ENCODE data around the gene ECT2. TPM values are rescaled to one million over a fixed set of nuclear protein-coding genes. Genes with fewer than 3 reads are reported as not detected.
"Not testable (repeated sequence)": the region's sequence is repeated elsewhere in the genome, so short reads cannot be mapped to it uniquely, and the experiment has no call there.

ECT2 gene
- total and polyA plus RNA-seq, 2 donors, result 4.0 to 39.0 TPM

DNA sequence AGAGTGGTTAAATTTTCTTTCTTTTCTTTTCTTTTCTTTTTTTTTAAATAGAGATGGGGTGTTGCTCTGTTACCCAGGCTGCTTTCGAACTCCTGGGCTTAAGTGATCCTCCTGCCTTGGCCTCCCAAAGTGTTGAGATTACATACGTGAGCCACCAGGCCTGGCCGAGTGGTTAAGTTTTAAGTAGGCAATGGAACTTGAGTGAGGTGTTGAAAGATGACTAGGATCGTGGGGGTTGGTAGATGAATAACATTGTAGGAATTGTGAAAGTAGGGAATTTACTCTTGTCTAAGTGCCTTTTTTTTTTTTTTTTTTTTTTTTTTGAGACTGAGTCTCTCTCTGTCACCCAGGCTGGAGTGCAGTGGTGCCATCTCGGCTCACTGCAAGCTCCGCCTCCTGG, 9.9 kb downstream of the ECT2 start:
- H3K4me1 ChIP-seq (ENCODE audit: insufficient read depth); DNase-seq (ENCODE audit: extremely low spot score); H3K4me3 ChIP-seq (ENCODE audit: low read depth, low read length); H3K36me3 ChIP-seq (ENCODE audit: insufficient read depth); H3K27ac ChIP-seq (ENCODE audit: low read depth): not testable (repeated sequence)
- 96% methylated on average over 6 of the region's 6 CpGs for WGBS

DNA sequence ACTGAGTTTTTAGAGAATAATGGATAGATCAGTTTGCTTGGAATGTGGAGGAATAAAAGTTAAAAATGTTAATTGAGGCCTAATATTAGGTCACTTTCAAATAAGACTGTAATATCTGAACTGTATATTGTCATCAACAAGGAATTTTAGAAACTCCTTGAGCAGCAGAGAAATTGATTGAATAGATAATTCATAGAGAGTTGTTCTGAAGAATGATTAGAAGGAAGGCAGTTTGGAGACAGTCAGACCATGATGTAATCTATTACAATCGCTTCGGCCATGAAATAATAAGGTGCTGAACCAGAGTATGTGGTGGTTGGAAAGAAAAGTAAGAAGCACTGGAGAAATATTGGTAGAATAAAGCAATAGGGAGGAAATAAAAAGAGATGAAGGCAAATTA, 15.7 kb downstream of the ECT2 start:
- Histone ChIP-seq H3K36me3 (ENCODE audit: insufficient read depth) (peaks cover 3% of the 10 kb centered on the region), H3K4me3 (ENCODE audit: low read depth, low read length) (no peak overlapping the region), H3K4me1 (ENCODE audit: insufficient read depth) (no peaks in the 10 kb centered on the region), H3K27ac (ENCODE audit: low read depth) (no peak overlapping the region)
- WGBS, result 92% methylated on average over 2 of the region's 2 CpGs
- DNase-seq (ENCODE audit: extremely low spot score), result no peak

GRCh38 chr3:172766718-172767405, 16.3 kb downstream of the ECT2 start:
- Histone ChIP-seq H3K4me3 (ENCODE audit: low read depth, low read length) (no peak overlapping the region), H3K36me3 (ENCODE audit: insufficient read depth) (peaks cover 3% of the 10 kb centered on the region), H3K4me1 (ENCODE audit: insufficient read depth) (no peaks in the 10 kb centered on the region), H3K27ac (ENCODE audit: low read depth) (no peak overlapping the region)
- 98% methylated on average over 10 of the region's 10 CpGs for WGBS
- DNase-seq (ENCODE audit: extremely low spot score), result no peak

- Histone ChIP-seq H3K36me3 (ENCODE audit: insufficient read depth) (no peaks in the 10 kb centered on the region), H3K4me1 (ENCODE audit: insufficient read depth) (no peaks in the 10 kb centered on the region), H3K4me3 (ENCODE audit: low read depth, low read length) (no peak overlapping the region), H3K27ac (ENCODE audit: low read depth) (no peak overlapping the region)
- DNase-seq (ENCODE audit: extremely low spot score), result no peak
- 97% methylated on average over 1 of the region's 1 CpG for WGBS
Observed at GRCh38 chr3:172770382-172770781, 19.9 kb downstream of the ECT2 start.

DNA sequence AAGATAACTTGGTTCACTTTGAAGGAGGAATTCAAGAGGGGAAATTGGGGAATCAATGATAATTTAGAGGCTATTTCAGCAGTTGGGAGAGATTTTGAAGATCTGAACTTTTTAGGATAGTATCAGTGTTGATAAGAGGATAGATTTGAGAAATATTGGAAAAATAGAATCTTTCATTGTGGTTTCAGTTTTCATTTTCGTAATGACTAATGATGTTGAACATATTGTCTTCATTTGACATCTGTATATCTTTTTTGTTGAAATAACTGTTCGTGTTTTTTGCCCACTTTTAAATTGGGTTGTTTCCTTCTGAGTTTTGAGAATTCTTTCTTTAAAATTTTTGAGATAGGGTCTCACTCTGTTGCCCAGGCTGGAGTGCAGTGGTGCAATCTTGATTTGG, 21.1 kb downstream of the ECT2 start:
- no peak overlapping the region for H3K27ac ChIP-seq (ENCODE audit: low read depth)
- no peak overlapping the region for H3K4me3 ChIP-seq (ENCODE audit: low read depth, low read length)
- H3K36me3 ChIP-seq (ENCODE audit: insufficient read depth), result no peaks in the 10 kb centered on the region
- WGBS, result 96% methylated on average over 2 of the region's 2 CpGs
- H3K4me1 ChIP-seq (ENCODE audit: insufficient read depth), result no peaks in the 10 kb centered on the region
- DNase-seq (ENCODE audit: extremely low spot score), result no peak

GRCh38 chr3:172776049-172776717, 25.7 kb downstream of the ECT2 start:
- H3K4me1 ChIP-seq (ENCODE audit: insufficient read depth), result no peaks in the 10 kb centered on the region
- no peaks in the 10 kb centered on the region for H3K36me3 ChIP-seq (ENCODE audit: insufficient read depth)
- no peak for DNase-seq (ENCODE audit: extremely low spot score)
- no peak overlapping the region for H3K27ac ChIP-seq (ENCODE audit: low read depth)
- WGBS, result 96% methylated on average over 5 of the region's 5 CpGs
- H3K4me3 ChIP-seq (ENCODE audit: low read depth, low read length), result no peak overlapping the region

GRCh38 chr3:172777901-172778300, 27.4 kb downstream of the ECT2 start:
- no peak overlapping the region for H3K4me3 ChIP-seq (ENCODE audit: low read depth, low read length)
- H3K36me3 ChIP-seq (ENCODE audit: insufficient read depth), result no peaks in the 10 kb centered on the region
- DNase-seq (ENCODE audit: extremely low spot score), result no peak
- no peak overlapping the region for H3K27ac ChIP-seq (ENCODE audit: low read depth)
- no peaks in the 10 kb centered on the region for H3K4me1 ChIP-seq (ENCODE audit: insufficient read depth)
- 43% methylated on average over 3 of the region's 3 CpGs for WGBS

- Histone ChIP-seq H3K4me1 (ENCODE audit: insufficient read depth) (no peaks in the 10 kb centered on the region), H3K36me3 (ENCODE audit: insufficient read depth) (no peaks in the 10 kb centered on the region), H3K27ac (ENCODE audit: low read depth) (no peak overlapping the region), H3K4me3 (ENCODE audit: low read depth, low read length) (no peak overlapping the region)
- 95% methylated on average over 2 of the region's 2 CpGs for WGBS
- no peak for DNase-seq (ENCODE audit: extremely low spot score)
Observed at GRCh38 chr3:172782235-172782634, 31.7 kb downstream of the ECT2 start.

- Histone ChIP-seq H3K27ac (ENCODE audit: low read depth) (no peak overlapping the region), H3K36me3 (ENCODE audit: insufficient read depth) (no peaks in the 10 kb centered on the region), H3K4me1 (ENCODE audit: insufficient read depth) (no peaks in the 10 kb centered on the region), H3K4me3 (ENCODE audit: low read depth, low read length) (no peak overlapping the region)
- no peak for DNase-seq (ENCODE audit: extremely low spot score)
- 85% methylated on average over 1 of the region's 1 CpG for WGBS
Observed at GRCh38 chr3:172786036-172786435, 35.5 kb downstream of the ECT2 start.

DNA sequence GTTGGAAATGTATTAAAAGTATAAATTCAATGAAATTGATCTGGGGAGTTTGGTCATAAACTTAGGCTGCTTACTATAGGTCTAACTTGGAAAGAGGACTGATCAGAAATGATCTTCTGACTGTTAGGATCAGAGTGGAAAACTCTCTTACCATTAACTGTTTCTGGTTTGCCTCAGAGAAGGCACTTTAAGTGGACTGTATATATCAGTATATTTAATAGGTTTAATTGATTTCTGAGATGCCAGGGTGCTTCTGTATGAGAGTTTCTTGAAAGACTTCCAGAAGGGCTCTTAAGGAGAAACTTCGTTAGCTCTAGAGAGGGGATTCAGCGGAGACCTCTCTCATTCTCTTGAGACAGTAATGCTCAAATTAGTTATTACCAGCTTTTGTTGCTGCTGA, 36.5 kb downstream of the ECT2 start:
- no peak for DNase-seq (ENCODE audit: extremely low spot score)
- Histone ChIP-seq H3K4me1 (ENCODE audit: insufficient read depth) (no peaks in the 10 kb centered on the region), H3K4me3 (ENCODE audit: low read depth, low read length) (no peak overlapping the region), H3K36me3 (ENCODE audit: insufficient read depth) (no peaks in the 10 kb centered on the region), H3K27ac (ENCODE audit: low read depth) (no peak overlapping the region)
- WGBS, result over 99% methylated on average over 2 of the region's 2 CpGs

- H3K27ac ChIP-seq (ENCODE audit: low read depth), result no peak overlapping the region
- 99% methylated on average over 1 of the region's 1 CpG for WGBS
- H3K36me3 ChIP-seq (ENCODE audit: insufficient read depth), result no peaks in the 10 kb centered on the region
- H3K4me3 ChIP-seq (ENCODE audit: low read depth, low read length), result no peak overlapping the region
- no peak for DNase-seq (ENCODE audit: extremely low spot score)
- no peaks in the 10 kb centered on the region for H3K4me1 ChIP-seq (ENCODE audit: insufficient read depth)
Observed at GRCh38 chr3:172787746-172788145, 37.2 kb downstream of the ECT2 start.

DNA sequence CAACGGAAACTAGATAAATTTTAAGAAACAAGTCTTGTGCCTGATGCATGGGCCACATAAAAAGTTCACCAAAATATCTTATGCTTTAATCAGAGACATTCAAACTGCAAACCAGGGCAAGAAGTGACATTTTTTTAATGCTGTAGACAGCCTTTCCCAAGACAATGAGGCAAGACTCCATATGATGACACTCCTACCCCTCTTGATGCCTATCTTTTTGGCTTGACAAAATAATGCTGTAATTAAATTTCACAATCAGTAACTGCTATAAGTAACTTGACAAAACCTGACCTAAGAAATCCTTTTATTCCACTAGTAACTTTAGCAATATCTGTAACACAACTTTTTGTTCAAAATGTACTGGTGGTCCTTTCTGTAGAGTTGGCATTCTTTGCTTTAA, 48.7 kb downstream of the ECT2 start:
- WGBS, result 74% methylated on average over 1 of the region's 1 CpG
- H3K4me3 ChIP-seq (ENCODE audit: low read depth, low read length), result no peak overlapping the region
- no peaks in the 10 kb centered on the region for H3K36me3 ChIP-seq (ENCODE audit: insufficient read depth)
- no peaks in the 10 kb centered on the region for H3K4me1 ChIP-seq (ENCODE audit: insufficient read depth)
- H3K27ac ChIP-seq (ENCODE audit: low read depth), result no peak overlapping the region
- no peak for DNase-seq (ENCODE audit: extremely low spot score)

- H3K36me3 ChIP-seq (ENCODE audit: insufficient read depth), result no peaks in the 10 kb centered on the region
- no peak overlapping the region for H3K27ac ChIP-seq (ENCODE audit: low read depth)
- WGBS, result 95% methylated on average over 2 of the region's 2 CpGs
- DNase-seq (ENCODE audit: extremely low spot score), result no peak
- H3K4me1 ChIP-seq (ENCODE audit: insufficient read depth), result no peaks in the 10 kb centered on the region
- no peak overlapping the region for H3K4me3 ChIP-seq (ENCODE audit: low read depth, low read length)
Observed at GRCh38 chr3:172800156-172800555, 49.6 kb downstream of the ECT2 start.

DNA sequence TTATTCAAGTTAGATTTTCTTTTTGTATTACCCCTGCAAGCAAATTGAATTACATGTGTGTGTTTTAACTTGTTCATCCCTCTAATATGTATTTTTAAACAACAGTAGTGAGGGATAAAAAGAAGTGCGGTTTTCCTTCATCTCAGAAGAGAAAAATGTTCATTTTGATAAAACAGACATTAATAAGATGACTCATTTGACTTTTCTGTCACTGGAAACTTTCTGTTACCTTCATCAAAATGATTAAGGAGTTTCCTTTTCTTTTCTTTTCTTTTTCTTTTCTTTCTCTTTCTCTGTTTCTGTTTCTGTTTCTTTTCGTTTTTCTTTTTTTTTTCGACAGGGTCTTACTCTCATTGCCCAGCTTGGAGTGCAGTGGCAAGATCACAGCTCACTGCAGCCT, 53.0 kb downstream of the ECT2 start:
- H3K4me1 ChIP-seq (ENCODE audit: insufficient read depth), result no peaks in the 10 kb centered on the region
- no peak for DNase-seq (ENCODE audit: extremely low spot score)
- no peak overlapping the region for H3K4me3 ChIP-seq (ENCODE audit: low read depth, low read length)
- peaks cover 2% of the 10 kb centered on the region for H3K36me3 ChIP-seq (ENCODE audit: insufficient read depth)
- 80% methylated on average over 3 of the region's 3 CpGs for WGBS
- no peak overlapping the region for H3K27ac ChIP-seq (ENCODE audit: low read depth)

All from urinary bladder (tissue), 4 donors.